NK-92 (cell line): ENCODE data around the gene CYP4A11.
"Not testable (repeated sequence)": the region's sequence is repeated elsewhere in the genome, so short reads cannot be mapped to it uniquely, and the experiment has no call there.

Source experiments
- DNase-seq: peaks from one replicate; lab custom pipeline; 2025; ENCODE audit not compliant: unreplicated experiment; lab: John Stamatoyannopoulos, UW

CYP4A11 gene

GRCh38 chr1:46927249-46927835 lies 13.9 kb downstream of the CYP4A11 start:
- no peak for DNase-seq

- no peak for DNase-seq
Measured at GRCh38 chr1:46910790-46911189, 30.5 kb downstream of the CYP4A11 start.

- DNase-seq: no peak
Measured at GRCh38 chr1:46903481-46903880, 37.8 kb downstream of the CYP4A11 start.

GRCh38 chr1:46900401-46900800 lies 40.9 kb downstream of the CYP4A11 start:
- no peak for DNase-seq

- not testable (repeated sequence) for DNase-seq
Measured at GRCh38 chr1:46881656-46882055, 59.6 kb downstream of the CYP4A11 start.
